NCI-H2227 treated with DMSO at 0.1 percent for 48 hours (cell line): ENCODE results near the gene PLCXD3.

ENCODE experiments used
- DNase-seq: peaks from one replicate; lab custom pipeline; 2025; lab: John Stamatoyannopoulos, UW

PLCXD3 gene

GRCh38 chr5:41415242-41415641 is 95.2 kb downstream of the PLCXD3 start:
- DNase-seq: no peak

- DNase-seq: no peak
Measured at GRCh38 chr5:41414598-41414997, 95.8 kb downstream of the PLCXD3 start.

- peak; percentile 75 for DNase-seq
Measured at GRCh38 chr5:41413074-41413473, 97.3 kb downstream of the PLCXD3 start.

DNA sequence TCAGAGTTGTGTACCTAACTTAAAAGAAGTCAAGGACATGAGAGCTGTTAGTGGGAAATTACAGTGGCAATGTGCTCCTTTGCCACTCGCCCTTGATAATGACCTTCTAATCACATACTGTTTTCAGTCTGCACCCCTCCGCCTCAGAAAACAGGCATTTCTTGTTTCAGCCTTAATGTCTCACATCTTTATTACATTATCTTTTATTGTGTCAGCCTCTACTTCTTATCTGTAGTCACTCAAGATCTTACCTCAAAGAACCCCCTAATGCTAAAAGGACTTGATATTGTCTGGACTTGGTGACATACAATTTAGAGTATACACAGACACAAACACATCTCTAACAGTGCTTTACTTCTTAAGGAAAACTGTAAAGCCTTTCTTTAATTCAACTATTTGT is 97.9 kb downstream of the PLCXD3 start:
- DNase-seq: peak; percentile 75

DNA sequence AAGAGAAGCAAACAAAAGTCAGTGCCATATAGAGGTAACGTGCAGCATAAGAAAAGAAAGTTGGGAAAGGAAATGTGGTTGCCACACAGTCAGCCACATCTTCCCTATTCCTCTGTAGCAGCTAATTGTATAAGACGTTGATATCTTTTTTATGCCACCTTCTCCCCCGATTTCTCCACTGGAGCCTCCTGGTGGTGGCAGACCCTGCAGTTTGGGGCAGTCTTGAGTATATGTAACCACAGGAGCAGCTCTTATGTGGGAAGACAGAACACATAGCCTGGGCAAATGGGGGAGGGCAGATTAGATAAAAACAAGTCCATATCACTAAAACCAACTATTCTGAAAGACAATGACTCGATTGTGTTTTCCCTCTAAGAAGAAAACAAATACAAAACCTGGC is 99.7 kb downstream of the PLCXD3 start:
- no peak for DNase-seq

- no peak for DNase-seq
Measured at GRCh38 chr5:41410307-41410706, 100.1 kb downstream of the PLCXD3 start.

DNA sequence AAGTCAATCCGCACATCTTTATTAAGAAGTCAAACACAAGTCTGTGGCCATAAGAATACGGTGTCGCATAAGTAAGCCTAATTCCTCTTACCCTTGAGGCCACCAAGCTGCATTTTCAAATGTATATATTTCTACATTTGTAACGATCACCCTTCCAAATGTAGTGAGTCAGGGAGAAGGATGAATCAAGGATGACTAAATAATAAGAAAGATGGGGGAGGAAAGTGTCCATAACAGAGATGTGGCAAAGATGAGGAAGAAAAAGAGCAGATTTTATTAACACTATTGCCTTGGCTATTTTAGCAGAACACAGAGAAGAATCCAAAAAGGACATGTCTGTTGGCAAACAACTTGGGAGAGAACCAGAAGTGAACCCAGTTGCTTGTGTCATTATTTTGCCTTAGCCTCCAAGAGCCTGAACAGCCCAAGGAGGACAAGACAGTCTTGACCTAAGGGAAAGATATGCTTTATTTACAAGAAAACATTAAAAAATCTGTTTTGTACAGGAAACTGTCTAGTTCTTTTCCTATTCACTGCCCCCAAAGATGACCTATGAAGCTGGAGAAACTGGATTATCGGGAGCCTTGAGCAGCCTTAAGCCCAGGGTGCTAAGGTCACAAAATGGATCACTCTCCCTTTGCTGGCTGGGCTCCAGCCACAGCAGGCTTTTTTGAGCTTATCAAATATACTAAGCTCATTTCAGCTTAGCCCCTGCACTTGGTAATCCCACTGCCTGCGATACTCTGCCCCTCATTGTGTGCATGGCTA is 101.5 kb downstream of the PLCXD3 start:
- DNase-seq: no peak

GRCh38 chr5:41406936-41407335 is 103.5 kb downstream of the PLCXD3 start:
- no peak for DNase-seq

- no peak for DNase-seq
Measured at GRCh38 chr5:41406424-41406823, 104.0 kb downstream of the PLCXD3 start.

DNA sequence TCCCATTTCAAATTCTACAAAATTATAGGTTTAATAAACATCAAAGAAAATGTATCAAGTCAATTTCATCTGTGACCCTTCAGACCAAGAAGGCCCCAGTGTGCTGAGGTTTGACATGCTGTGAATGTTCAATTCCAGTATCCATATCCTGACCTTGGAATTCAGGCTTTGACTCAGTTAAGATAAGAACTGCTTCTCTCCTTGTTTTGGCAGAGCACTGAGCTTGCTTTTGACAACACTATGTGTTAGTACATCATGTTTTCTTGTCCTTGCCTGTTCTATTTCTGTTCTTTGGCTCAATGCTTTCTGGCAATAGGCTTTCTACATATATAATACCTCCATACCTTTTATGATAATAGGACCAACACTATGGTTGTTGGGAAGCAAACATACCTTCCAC is 105.6 kb downstream of the PLCXD3 start:
- DNase-seq: no peak

- DNase-seq: no peak
Measured at GRCh38 chr5:41403846-41404245, 106.6 kb downstream of the PLCXD3 start.

GRCh38 chr5:41402845-41403244 is 107.6 kb downstream of the PLCXD3 start:
- DNase-seq: no peak

DNA sequence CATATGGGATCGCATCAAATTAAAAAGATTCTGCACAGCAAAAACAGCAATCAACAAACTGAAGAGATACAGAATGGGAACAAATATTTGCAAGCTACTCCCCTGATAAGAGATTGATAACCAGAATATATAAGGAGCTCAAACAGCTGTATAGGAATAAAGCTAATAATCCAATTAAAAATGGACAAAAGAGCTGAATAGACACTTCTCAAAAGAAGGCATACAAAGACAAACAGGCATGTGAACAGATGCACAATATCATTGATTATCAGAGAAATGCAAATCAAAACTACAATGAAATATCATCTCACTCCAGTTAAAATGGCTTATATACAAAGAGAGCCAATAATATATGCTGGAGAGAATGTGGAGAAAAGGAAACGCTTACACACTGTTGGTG is 110.6 kb downstream of the PLCXD3 start:
- DNase-seq: no peak

DNA sequence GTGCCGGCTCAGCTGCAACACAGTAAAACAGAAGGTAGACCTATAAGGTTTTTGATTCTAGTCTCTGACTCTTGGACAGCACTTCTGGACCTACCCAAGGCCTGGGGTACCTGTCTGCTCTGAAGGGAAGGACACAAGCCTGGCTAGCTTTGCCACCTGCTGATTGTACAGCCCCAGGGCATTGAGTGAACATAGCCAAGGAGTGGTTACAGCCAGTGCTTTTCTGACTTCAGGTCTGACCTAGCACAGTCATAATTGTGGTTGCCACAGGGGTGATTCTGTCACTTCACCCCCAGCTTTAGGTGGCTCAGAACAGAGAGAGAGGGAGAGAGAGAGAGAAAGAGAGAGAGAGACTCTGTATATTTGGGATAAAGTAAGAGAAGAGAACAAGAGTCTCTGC is 118.4 kb downstream of the PLCXD3 start:
- no peak for DNase-seq

DNA sequence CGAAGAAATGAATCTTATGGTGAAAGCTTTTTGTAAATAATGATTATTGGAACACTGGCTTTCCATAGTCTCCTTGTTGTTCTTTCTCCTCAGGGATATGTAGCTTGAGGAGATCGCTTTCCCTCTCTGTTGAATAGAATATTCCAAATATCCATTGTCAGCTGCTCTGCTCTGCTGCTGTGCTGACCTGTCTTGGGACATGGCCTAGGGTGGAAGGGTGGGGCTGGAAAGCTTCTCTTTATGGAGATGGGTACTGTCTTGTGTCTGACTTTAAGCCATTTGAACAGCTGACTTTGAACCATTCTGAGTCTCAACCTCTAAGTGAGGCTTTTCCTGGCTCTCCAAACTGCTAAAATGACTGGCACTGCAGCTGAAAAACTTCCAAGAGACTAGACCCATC is 135.8 kb downstream of the PLCXD3 start:
- DNase-seq: no peak

GRCh38 chr5:41373230-41373629 is 137.2 kb downstream of the PLCXD3 start:
- no peak for DNase-seq

DNA sequence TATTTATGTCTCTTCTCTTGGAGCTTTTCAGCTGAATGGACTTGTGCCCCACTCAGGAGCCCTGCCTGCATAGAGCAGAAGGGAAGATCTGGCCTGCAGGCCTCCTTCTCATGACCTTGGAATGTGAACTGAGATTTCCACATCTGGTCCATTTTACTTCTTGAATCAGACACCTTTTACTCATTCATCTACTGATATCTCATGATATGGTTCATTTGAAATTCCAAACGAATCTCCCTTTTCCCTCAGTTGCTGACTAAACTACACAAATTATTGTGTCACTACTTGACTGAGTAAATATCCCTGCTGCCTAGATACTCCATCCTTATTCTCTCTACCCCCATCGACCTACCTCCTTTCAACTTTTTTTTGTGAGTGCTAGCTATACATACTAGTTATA is 138.7 kb downstream of the PLCXD3 start:
- DNase-seq: no peak

- DNase-seq: no peak
Measured at GRCh38 chr5:41370482-41370881, 139.9 kb downstream of the PLCXD3 start.

DNA sequence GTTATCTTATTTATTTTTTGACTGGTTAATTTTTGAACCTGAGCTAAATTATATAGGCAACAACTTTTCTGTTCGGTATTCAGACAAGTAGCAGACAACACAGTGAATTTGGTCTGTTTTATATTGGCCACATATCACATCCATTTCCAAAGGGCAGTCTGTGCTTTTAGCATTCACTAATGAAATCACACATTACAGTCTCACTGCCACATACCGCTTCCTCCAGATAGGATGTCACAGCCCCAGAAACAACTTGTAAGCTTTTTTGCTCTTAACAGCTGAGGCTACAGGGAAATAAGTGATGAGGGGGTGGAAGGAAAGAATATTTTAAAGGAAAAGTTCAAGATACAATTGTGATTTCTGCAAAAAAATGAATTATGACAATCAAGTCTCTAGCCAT is 140.6 kb downstream of the PLCXD3 start:
- DNase-seq: no peak

DNA sequence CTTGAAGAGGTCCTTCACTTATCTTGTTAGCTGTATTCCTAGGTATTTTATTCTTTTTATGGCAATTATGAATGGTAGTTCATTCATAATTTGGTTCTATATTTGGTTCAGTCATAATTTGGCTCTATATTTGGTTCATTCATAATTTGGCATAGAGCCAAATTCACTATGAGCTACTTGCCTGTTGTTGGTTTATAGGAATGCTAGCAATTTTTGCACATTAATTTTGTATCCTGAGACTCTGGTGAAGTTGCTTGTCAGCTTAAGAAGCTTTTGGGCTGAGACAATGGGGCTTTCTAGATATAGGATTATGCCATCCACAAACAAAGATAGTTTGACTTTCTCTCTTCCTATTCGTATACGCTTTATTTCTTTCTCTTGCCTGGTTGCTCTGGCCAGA is 142.2 kb downstream of the PLCXD3 start:
- no peak for DNase-seq

GRCh38 chr5:41365369-41365768 is 145.0 kb downstream of the PLCXD3 start:
- DNase-seq: no peak

DNA sequence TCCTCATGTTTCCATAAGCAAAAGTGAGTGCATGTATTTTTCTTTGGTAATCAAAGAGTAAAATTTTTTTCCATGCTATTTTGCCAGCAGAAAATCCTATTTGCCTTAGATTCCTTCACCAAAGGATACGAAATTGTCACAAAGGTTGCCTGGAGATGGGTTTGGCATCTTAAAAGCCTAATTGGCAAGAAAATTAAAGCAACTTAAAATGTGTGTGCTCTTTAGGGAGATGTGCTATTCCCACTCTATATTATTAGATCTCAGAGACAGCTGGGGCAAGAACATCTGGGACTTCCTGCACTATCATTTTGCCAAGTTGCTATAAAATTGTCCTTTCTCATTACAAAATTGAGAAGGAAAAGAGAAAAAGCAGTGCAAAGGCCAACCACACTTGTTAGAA is 146.1 kb downstream of the PLCXD3 start:
- no peak for DNase-seq

GRCh38 chr5:41363343-41363986 is 146.9 kb downstream of the PLCXD3 start:
- DNase-seq: no peak

DNA sequence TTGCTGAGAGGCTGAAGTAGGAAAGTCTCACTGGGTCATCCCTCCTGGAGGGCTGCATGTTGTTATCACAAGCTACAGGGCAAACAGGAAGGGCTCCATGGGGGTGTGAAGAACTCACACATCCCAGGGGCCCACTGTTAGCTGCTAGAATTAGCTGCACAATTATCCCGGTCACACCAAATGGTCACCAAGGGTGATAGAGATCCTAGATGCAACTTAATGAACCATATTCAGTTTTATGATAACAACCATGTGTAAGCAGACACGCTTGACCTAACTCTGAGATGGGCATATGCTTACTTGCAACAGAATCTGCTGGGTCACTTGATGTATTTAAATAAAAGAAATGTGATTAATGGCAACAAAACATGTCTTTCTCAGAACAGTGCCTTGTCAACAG is 153.6 kb downstream of the PLCXD3 start:
- no peak for DNase-seq
